Duodenal mucosa (tissue), 2 donors: Measurements from ENCODE around the gene CUEDC1.
"Not testable (repeated sequence)": the region's sequence is repeated elsewhere in the genome, so short reads cannot be mapped to it uniquely, and the experiment has no call there.

Source experiments
- H3K27ac ChIP-seq: one replicate; pipeline ENCODE4 v1.7.0; 2013; ENCODE audit warnings: low read depth, low read length
- H3K27me3 ChIP-seq, 2 donors: one replicate each; pipeline ENCODE4 v1.7.0; 2013; ENCODE audit warnings: low read length in 2 of 2, control low read depth in 1 of 2; ENCODE audit not compliant: insufficient read depth in 2 of 2, control insufficient read depth in 1 of 2
- H3K36me3 ChIP-seq, 2 donors: one replicate each; pipeline ENCODE4 v1.7.0; 2013; ENCODE audit warnings: low read length in 2 of 2, control low read depth in 1 of 2; ENCODE audit not compliant: insufficient read depth in 2 of 2, control insufficient read depth in 1 of 2
- H3K4me1 ChIP-seq, 2 donors: one replicate each; pipeline ENCODE4 v1.7.0; 2013; ENCODE audit warnings: low read length in 2 of 2, control low read depth in 1 of 2; ENCODE audit not compliant: insufficient read depth in 2 of 2, control insufficient read depth in 1 of 2
- H3K4me3 ChIP-seq, 2 donors: one replicate each; pipeline ENCODE4 v1.7.0; 2013; ENCODE audit warnings: low read length in 2 of 2, low read depth in 1 of 2
- H3K9ac ChIP-seq, 2 donors: one replicate each; pipeline ENCODE4 v1.7.0; 2013; ENCODE audit warnings: low read length in 2 of 2, low read depth in 1 of 2
- H3K9me3 ChIP-seq, 2 donors: one replicate each; pipeline ENCODE4 v1.7.0; 2013; ENCODE audit warnings: low read length in 2 of 2, control low read depth in 1 of 2; ENCODE audit not compliant: control insufficient read depth in 1 of 2

Gene CUEDC1

GRCh38 chr17:57974053-57974824 is 19.0 kb upstream of the CUEDC1 start:
- H3K9me3 ChIP-seq, H3K4me1 ChIP-seq, H3K9ac ChIP-seq, H3K27ac ChIP-seq, H3K4me3 ChIP-seq, H3K27me3 ChIP-seq: not testable (repeated sequence)
- H3K36me3 ChIP-seq, result peaks cover 39 to 69% of the 10 kb centered on the region in 2 donors

- no peaks in the 10 kb centered on the region for H3K4me1 ChIP-seq
- H3K36me3 ChIP-seq, result peaks cover 28 to 50% of the 10 kb centered on the region in 2 donors
- H3K4me3 ChIP-seq, result no peak overlapping the region
- H3K27me3 ChIP-seq, result no peaks in the 10 kb centered on the region
- no peak overlapping the region for H3K27ac ChIP-seq
- H3K9ac ChIP-seq, result no peak overlapping the region
- no peaks in the 10 kb centered on the region for H3K9me3 ChIP-seq
These were observed 16.9 kb upstream of the CUEDC1 start for GRCh38 chr17:57972151-57972550.

GRCh38 chr17:57971572-57971971 is 16.4 kb upstream of the CUEDC1 start:
- H3K4me3 ChIP-seq, result no peak overlapping the region
- H3K27ac ChIP-seq, result no peak overlapping the region
- peaks cover 24 to 44% of the 10 kb centered on the region in 2 donors for H3K36me3 ChIP-seq
- H3K9ac ChIP-seq, result no peak overlapping the region
- H3K27me3 ChIP-seq, result no peaks in the 10 kb centered on the region
- H3K4me1 ChIP-seq, result no peaks in the 10 kb centered on the region
- H3K9me3 ChIP-seq, result no peaks in the 10 kb centered on the region

- H3K27ac ChIP-seq, result no peak overlapping the region
- H3K36me3 ChIP-seq, result peaks cover 15 to 36% of the 10 kb centered on the region in 2 donors
- H3K27me3 ChIP-seq, result peaks cover 0 to 4% of the 10 kb centered on the region in 2 donors
- H3K9ac ChIP-seq, result no peak overlapping the region
- no peak overlapping the region for H3K4me3 ChIP-seq
- H3K4me1 ChIP-seq, result no peaks in the 10 kb centered on the region
- no peaks in the 10 kb centered on the region for H3K9me3 ChIP-seq
These were observed 15.5 kb upstream of the CUEDC1 start for GRCh38 chr17:57970710-57971109.

GRCh38 chr17:57968456-57968855 is 13.2 kb upstream of the CUEDC1 start:
- H3K27ac ChIP-seq, result no peak overlapping the region
- peaks cover 0 to 4% of the 10 kb centered on the region in 2 donors for H3K27me3 ChIP-seq
- H3K9me3 ChIP-seq, result no peaks in the 10 kb centered on the region
- peaks cover 5 to 15% of the 10 kb centered on the region in 2 donors for H3K36me3 ChIP-seq
- H3K4me1 ChIP-seq, result no peaks in the 10 kb centered on the region
- H3K4me3 ChIP-seq, result no peak overlapping the region
- H3K9ac ChIP-seq, result no peak overlapping the region

GRCh38 chr17:57966875-57967274 is 11.7 kb upstream of the CUEDC1 start:
- Histone ChIP-seq H3K36me3 (peaks cover 0 to 3% of the 10 kb centered on the region in 2 donors), H3K4me3 (no peak overlapping the region), H3K27me3 (peaks cover 0 to 4% of the 10 kb centered on the region in 2 donors), H3K9ac (no peak overlapping the region), H3K9me3 (no peaks in the 10 kb centered on the region), H3K4me1 (no peaks in the 10 kb centered on the region), H3K27ac (no peak overlapping the region)

- H3K36me3 ChIP-seq, result no peaks in the 10 kb centered on the region
- H3K9me3 ChIP-seq, result no peaks in the 10 kb centered on the region
- no peak overlapping the region for H3K27ac ChIP-seq
- no peak overlapping the region for H3K4me3 ChIP-seq
- no peaks in the 10 kb centered on the region for H3K4me1 ChIP-seq
- no peak overlapping the region for H3K9ac ChIP-seq
- H3K27me3 ChIP-seq, result peaks cover 0 to 4% of the 10 kb centered on the region in 2 donors
These were observed 11.0 kb upstream of the CUEDC1 start for GRCh38 chr17:57966246-57966645.

GRCh38 chr17:57965521-57966160 is 10.4 kb upstream of the CUEDC1 start:
- Histone ChIP-seq H3K27ac (no peak overlapping the region), H3K4me3 (no peak overlapping the region), H3K4me1 (no peaks in the 10 kb centered on the region), H3K9ac (no peak overlapping the region), H3K36me3 (no peaks in the 10 kb centered on the region), H3K27me3 (peaks cover 0 to 4% of the 10 kb centered on the region in 2 donors), H3K9me3 (no peaks in the 10 kb centered on the region)

GRCh38 chr17:57963149-57963511 is 7.9 kb upstream of the CUEDC1 start:
- H3K36me3 ChIP-seq, result no peaks in the 10 kb centered on the region
- H3K27ac ChIP-seq, result no peak overlapping the region
- no peaks in the 10 kb centered on the region for H3K4me1 ChIP-seq
- no peaks in the 10 kb centered on the region for H3K9me3 ChIP-seq
- no peak overlapping the region for H3K9ac ChIP-seq
- peaks cover 0 to 6% of the 10 kb centered on the region in 2 donors for H3K27me3 ChIP-seq
- H3K4me3 ChIP-seq, result no peak overlapping the region

- H3K4me1 ChIP-seq, result no peaks in the 10 kb centered on the region
- H3K4me3 ChIP-seq, result no peak overlapping the region
- H3K36me3 ChIP-seq, result no peaks in the 10 kb centered on the region
- H3K9me3 ChIP-seq, result no peaks in the 10 kb centered on the region
- no peak overlapping the region for H3K27ac ChIP-seq
- peaks cover 0 to 6% of the 10 kb centered on the region in 2 donors for H3K27me3 ChIP-seq
- no peak overlapping the region for H3K9ac ChIP-seq
These were observed 7.3 kb upstream of the CUEDC1 start for GRCh38 chr17:57962279-57963148.
